ENCODE results near the gene GPC1. TPM values are rescaled to one million over a fixed set of nuclear protein-coding genes. Genes with fewer than 3 reads are reported as not detected.

GPC1 gene
- polyA plus RNA-seq, 6 donors from 2014 or later = 0.12 to 0.47 (median 0.36) TPM; not detected in 1

DNA sequence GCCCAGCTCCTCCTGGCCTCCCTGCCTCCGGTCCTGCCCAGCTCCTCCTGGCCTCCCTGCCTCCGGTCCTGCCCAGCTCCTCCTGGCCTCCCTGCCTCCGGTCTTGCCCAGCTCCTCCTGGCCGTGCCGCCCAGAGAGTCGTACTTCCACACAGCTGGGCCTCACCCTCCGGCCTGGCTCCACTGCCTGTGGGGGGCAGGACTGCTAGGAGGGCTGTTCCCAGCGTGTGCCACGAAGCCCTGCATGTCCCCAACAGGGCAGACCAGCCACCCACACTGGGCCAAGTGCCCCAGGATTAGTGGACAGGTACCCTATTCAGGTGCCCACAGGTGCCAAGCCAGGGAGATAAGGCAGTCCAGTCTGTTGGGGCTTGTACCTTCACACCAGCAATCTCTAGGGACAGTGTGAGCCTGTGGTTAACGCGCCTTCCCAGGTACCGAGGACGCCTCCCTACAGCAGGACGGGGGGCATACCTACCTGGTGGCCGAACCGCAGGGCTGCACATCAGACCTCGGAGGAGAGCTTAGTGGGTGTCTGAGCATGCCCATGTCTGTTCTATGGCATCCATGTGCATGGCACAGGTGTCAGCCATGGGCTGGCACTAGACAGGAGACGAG lies 5.3 kb downstream of the GPC1 start:
- DNase-seq = no peak
- H3K36me3 Mint-ChIP-seq = no peaks in the 10 kb centered on the region

DNA sequence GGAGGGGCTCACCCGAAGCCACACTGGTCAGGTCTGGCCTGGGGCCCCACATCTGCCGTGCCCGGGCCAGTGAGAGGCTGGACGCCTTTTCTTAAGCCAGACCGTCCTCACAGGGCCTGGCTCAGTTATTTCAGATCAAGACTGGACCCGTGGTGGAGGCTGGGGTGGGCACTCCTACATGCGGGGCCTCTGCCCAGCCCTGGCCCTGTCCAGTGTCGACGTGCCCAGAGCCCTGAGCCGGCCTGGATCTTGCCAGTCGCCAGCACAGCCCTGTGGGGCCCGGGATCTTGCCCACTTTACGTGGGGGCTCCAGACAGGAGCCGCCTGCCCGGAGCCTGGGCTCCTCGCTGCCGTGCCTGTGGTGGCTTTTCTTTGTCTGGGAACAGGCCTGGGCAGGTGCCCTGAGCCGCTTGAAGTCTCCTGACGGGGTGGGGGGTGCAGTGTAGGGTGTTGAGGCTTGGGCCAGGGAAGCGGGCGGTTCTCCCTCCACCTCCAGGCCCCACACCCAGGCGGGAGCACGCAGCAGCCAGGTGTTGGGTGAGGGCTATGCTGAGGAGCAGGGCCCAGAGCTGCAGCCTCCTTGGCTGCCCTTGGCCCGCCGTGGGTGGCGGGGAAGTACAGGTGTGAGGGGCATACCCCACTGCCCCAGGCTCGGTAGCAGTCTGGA lies 6.0 kb downstream of the GPC1 start:
- DNase-seq = no peak

More for the DNA sequence above, 5.3 kb downstream of the GPC1 start:
- Mint-ChIP-seq H3K27ac (no peak overlapping the region), H3K9me3 (no peaks in the 10 kb centered on the region), H3K27me3 (peaks cover 0 to 38% (median 20%) of the 10 kb centered on the region in 3 donors), H3K4me1 (peaks cover 12 to 20% (median 13%) of the 10 kb centered on the region in 3 donors), H3K4me3 (no peak overlapping the region)
- ATAC-seq (ENCODE audit: low read depth in 2 of 2) = no peak

DNA sequence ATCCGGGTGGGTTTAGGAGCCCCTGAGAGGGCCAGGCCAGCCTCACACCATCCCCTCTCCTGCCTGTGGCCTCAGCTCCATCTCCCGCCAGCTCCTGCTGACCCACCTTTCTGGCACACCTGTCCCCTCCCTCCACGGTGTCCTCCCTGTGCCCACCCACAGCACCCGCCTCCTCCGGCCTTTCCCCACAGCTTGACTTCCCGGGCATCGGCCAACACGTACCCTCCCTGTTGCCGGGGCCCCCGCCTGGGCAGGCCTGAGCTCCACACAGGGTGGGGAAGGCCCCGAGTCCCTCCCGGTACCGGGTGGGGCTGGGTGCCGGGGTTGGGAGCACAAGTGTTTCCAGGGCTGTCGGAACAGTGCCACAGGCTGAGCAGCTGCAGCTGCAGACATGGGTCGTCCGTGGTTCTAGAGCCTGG lies 6.5 kb downstream of the GPC1 start:
- H3K27ac Mint-ChIP-seq = no peak overlapping the region
- peaks cover 10 to 16% (median 12%) of the 10 kb centered on the region in 3 donors for H3K4me1 Mint-ChIP-seq
- no peak for ATAC-seq (ENCODE audit: low read depth in 2 of 2)
- no peaks in the 10 kb centered on the region for H3K36me3 Mint-ChIP-seq
- H3K4me3 Mint-ChIP-seq = no peak overlapping the region
- no peak for DNase-seq
- H3K27me3 Mint-ChIP-seq = peaks cover 0 to 42% (median 23%) of the 10 kb centered on the region in 3 donors
- no peaks in the 10 kb centered on the region for H3K9me3 Mint-ChIP-seq

More for the DNA sequence above, 6.0 kb downstream of the GPC1 start:
- H3K4me1 Mint-ChIP-seq = peaks cover 12 to 20% (median 13%) of the 10 kb centered on the region in 3 donors
- no peaks in the 10 kb centered on the region for H3K36me3 Mint-ChIP-seq
- H3K9me3 Mint-ChIP-seq = no peaks in the 10 kb centered on the region
- no peak overlapping the region for H3K27ac Mint-ChIP-seq
- no peak for ATAC-seq (ENCODE audit: low read depth in 2 of 2)
- H3K4me3 Mint-ChIP-seq = no peak overlapping the region
- H3K27me3 Mint-ChIP-seq = peaks cover 0 to 39% (median 20%) of the 10 kb centered on the region in 3 donors

DNA sequence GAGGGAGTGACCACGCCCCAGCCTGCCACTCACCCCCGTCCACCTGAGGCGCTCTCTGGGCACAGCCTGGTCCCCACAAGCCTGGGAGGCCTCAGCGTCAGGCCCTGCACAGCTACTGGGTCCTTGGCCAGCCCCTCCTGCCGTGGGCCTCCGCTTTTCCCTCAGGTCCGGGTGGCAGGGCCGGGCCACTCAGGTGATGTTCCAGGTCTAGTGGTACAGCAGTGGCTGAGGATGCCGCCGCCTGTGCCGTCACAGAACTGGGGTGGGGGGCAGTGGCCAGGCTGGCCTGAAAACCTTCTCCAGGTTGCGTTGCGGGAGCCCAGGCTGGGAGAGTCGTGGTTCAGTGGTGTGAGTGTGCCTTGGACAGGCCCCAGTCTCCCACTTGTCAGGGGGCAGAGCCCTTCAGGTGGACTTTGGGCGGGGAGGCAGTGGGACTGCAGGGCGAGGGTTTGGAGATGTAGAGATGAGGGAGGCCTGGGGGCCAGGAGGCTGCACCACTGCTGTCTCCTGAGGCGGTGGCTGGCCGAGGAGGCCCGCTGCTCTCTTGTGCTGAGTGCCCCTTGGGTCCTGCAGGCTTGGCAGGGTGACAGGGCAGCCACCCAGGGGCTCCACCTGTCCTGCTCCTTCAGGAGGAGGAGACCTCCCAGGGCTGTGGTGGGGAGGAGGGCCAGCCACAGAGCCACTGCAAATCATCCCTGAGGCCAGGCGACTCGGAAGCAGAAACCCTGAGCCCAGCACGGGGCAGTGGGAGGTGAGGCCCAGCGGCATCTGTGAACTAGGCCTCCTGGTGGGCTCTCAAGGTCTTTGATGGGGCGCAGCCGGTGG lies 7.6 kb downstream of the GPC1 start:
- Mint-ChIP-seq H3K27me3 (peaks cover 0 to 42% (median 23%) of the 10 kb centered on the region in 3 donors), H3K9me3 (no peaks in the 10 kb centered on the region), H3K4me3 (no peak overlapping the region), H3K36me3 (no peaks in the 10 kb centered on the region), H3K4me1 (peaks cover 2 to 8% (median 5%) of the 10 kb centered on the region in 3 donors), H3K27ac (peak overlapping the region in 1 of 6 donors; percentile 52)
- ATAC-seq (ENCODE audit: low read depth in 2 of 2) (no peak), DNase-seq (no peak)

DNA sequence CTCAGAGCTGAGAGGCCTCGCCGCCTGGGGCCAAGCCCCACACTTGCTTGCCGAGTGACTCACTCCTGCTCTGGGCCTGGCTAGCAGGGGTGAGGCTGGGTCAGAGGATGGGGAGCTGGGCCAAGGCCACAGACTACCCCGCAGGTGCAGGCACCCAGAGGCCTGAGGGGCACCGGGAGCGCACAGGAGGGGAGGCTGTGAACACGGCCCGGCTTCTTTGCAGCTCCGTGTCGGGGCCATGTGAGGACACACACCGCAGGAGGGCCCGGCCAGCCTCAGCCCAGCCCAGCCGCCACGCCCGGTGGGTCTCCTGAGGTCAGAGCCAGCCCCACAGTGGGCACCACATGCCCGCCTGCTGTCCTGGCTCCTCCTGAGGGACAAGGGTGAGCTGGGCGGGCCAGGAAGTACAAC lies 8.4 kb downstream of the GPC1 start:
- Mint-ChIP-seq H3K4me1 (peaks cover 0 to 5% (median 0%) of the 10 kb centered on the region in 3 donors), H3K27me3 (peaks cover 0 to 42% (median 17%) of the 10 kb centered on the region in 3 donors), H3K4me3 (no peak overlapping the region), H3K36me3 (no peaks in the 10 kb centered on the region), H3K27ac (no peak overlapping the region), H3K9me3 (no peaks in the 10 kb centered on the region)
- ATAC-seq (ENCODE audit: low read depth in 2 of 2) = no peak
- DNase-seq = no peak

DNA sequence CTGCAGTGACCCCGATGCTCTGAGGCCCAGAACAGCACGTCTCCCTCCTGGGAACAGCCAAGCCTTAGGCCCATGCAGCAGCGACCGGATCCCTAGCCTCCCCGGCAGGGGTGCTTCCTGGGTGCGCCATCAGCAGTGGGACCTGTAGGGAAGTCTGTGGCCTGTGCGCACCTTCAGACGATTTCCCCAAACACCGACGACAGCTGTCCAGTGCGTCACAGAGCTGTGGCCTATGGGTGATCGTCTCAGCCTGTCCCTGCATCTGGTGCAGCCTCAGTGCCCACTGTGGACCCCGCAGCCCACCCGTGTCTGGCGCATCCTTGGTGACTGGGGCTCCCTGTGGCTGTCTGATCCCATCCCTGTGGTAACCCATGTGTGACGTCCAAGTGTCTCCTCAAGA lies 9.0 kb downstream of the GPC1 start:
- ATAC-seq (ENCODE audit: low read depth in 2 of 2) (no peak), DNase-seq (no peak)
- Mint-ChIP-seq H3K9me3 (no peaks in the 10 kb centered on the region), H3K4me1 (peaks cover 0 to 5% (median 0%) of the 10 kb centered on the region in 3 donors), H3K36me3 (no peaks in the 10 kb centered on the region), H3K27me3 (peaks cover 3 to 45% (median 19%) of the 10 kb centered on the region in 3 donors), H3K27ac (no peak overlapping the region), H3K4me3 (no peak overlapping the region)

DNA sequence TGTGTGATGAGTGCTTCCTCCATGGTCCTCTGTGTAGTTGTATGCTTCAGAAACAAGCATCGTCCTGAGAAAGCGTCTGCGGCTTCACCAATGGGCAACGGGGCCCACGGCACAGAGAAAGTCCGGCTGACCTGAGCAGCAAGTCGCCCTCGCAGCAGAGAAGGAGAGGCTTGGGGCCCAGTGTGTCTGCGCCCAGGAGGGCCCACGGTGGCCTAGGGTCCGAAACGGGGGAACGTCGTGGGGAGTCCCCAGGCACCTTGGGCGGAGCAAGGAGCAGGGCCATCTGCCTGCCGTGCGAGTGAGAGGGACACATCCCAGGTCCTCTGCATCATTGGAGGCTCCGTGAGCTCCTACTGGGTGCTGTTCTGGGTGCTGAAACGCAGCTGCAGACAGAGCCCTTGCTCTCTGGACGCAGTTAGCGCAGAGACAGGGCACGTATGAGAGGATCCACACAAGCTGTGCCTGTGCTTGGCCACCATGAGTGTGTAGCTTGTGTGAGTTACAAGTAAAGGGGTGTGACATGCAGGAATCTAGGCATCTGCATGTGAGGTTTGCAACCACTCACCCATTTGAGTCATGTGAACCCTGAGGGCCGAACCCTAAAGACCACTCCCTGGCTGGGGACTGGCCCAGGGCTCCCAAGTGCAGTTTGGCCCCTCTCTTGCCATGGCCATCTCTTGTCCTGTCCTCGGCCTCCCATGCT lies 10.6 kb downstream of the GPC1 start:
- peaks cover 8 to 56% (median 36%) of the 10 kb centered on the region in 3 donors for H3K27me3 Mint-ChIP-seq
- H3K27ac Mint-ChIP-seq = no peak overlapping the region
- DNase-seq (no peak), ATAC-seq (ENCODE audit: low read depth in 2 of 2) (no peak)
- H3K4me1 Mint-ChIP-seq = peaks cover 0 to 10% (median 8%) of the 10 kb centered on the region in 3 donors
- no peak overlapping the region for H3K4me3 Mint-ChIP-seq
- H3K9me3 Mint-ChIP-seq = no peaks in the 10 kb centered on the region
- no peaks in the 10 kb centered on the region for H3K36me3 Mint-ChIP-seq

DNA sequence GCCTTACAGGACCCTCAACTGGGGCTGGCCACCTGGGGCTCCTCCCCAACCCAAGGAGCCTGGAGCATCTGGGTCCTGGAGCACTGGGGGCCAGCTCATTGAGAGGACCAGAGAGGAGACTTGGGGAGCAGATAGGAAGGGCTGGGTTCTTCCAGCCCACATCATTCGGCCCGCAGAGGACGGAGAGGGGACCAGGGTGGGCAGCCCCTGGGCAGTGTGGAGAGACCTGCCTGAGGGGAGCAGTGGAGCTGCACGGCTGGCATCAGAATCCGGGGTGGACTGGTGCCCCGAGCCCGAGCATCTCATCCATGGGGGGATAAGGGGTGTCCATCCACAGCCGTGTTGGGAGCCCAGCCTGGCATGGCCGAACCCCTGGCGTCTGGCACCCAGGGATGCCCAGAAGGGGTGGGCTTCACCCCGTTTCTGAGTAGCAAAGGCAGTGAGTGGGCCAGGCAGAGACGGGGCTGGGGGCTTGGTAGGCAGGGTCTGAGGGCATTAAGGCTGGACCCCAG lies 11.3 kb downstream of the GPC1 start:
- DNase-seq (no peak), ATAC-seq (ENCODE audit: low read depth in 2 of 2) (no peak)
- peaks cover 8 to 61% (median 37%) of the 10 kb centered on the region in 3 donors for H3K27me3 Mint-ChIP-seq
- H3K9me3 Mint-ChIP-seq = no peaks in the 10 kb centered on the region
- H3K4me3 Mint-ChIP-seq = no peak overlapping the region
- peaks cover 2 to 10% (median 8%) of the 10 kb centered on the region in 3 donors for H3K4me1 Mint-ChIP-seq
- H3K36me3 Mint-ChIP-seq = no peaks in the 10 kb centered on the region
- peak overlapping the region in 1 of 6 donors; percentile 47 for H3K27ac Mint-ChIP-seq

DNA sequence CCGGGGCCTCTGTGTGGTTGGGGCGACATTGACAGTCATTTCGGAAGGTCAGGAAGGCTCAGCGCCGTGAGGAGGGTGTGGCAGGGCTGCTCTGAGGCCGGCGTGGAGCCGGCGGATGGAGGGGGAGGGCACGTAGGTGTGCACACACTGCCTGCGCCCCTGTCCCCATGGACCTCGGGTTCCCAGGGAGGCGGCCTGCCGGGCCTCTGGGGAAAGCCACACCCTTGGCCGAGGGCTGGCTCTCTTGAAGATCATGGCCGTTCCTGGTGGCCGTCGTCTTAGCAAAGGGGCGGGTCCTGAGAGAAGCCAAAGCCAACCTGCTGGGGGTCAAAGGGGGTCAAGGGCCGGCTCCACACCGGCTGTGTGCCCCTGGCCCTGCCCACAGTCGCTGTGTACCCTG lies 11.9 kb downstream of the GPC1 start:
- ATAC-seq (ENCODE audit: low read depth in 2 of 2) = no peak
- H3K36me3 Mint-ChIP-seq = no peaks in the 10 kb centered on the region
- peaks cover 7 to 15% (median 12%) of the 10 kb centered on the region in 3 donors for H3K4me1 Mint-ChIP-seq
- H3K9me3 Mint-ChIP-seq = no peaks in the 10 kb centered on the region
- H3K27me3 Mint-ChIP-seq = peaks cover 12 to 66% (median 42%) of the 10 kb centered on the region in 3 donors
- no peak overlapping the region for H3K4me3 Mint-ChIP-seq
- H3K27ac Mint-ChIP-seq = no peak overlapping the region
- no peak for DNase-seq

DNA sequence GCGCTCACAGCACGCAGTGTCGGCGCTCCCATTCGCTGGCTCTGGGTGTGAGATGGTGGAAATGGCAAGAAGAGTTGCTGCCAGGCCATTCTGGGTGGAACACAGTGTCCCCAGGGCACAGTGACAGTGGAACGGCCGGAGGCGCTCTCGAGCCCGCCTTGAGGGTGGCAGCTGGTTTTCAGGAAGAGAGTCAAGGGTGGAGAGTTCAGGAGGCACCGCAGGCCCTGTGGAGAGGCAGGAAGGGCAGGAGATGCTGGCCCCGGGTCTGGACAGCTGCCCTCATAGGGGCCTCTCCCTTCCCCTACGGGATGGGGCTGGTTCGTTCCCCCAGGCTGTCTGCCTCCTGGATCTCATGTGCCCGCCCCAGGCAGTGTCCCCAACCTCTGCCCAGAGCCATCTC lies 12.5 kb downstream of the GPC1 start:
- H3K27me3 Mint-ChIP-seq = peaks cover 12 to 66% (median 42%) of the 10 kb centered on the region in 3 donors
- H3K36me3 Mint-ChIP-seq = no peaks in the 10 kb centered on the region
- no peak overlapping the region for H3K4me3 Mint-ChIP-seq
- no peaks in the 10 kb centered on the region for H3K9me3 Mint-ChIP-seq
- DNase-seq (no peak), ATAC-seq (ENCODE audit: low read depth in 2 of 2) (no peak)
- peaks cover 7 to 15% (median 12%) of the 10 kb centered on the region in 3 donors for H3K4me1 Mint-ChIP-seq
- no peak overlapping the region for H3K27ac Mint-ChIP-seq

DNA sequence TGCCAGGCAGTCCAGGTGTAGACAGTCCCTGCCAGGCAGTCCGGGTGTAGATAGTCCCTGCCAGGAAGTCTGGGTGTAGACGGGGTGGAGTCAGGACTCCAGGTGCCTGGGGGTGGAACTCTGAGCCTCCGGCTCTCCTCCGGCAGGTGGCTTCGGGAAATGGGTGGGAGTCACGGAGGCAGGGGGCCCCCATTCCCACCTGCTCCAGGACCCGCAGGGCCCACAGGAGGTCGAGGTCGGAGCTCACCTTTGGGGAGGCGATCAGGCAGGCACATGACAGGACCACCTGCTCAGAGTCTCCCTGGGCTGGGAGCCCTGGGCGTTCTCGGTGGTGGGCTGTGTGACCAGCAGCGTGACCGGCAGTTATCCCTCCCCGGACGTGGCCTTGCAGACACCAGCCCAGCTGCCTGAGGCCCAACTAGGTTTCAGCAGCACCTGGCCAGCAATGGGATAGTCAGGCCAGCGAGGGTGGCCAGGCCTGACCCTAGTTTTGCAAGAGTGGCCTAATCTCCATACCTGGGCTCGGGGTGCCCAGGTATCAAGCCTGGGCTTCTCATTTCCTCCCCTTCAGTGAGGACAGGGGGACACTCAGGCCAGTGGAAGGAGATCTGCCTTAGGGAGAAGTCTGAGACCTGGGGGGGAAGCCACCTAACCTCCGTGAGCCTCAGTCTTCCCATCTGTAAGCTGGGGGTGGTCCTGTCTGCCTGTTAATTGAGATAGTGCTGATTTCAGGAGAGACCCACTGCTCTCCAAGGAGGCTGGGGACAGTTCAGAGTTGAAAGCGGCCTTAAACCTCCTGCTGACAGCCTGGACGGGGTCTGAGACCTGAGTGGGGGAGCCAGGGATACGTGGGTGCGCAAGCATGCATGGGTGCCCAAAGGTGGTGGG lies 13.2 kb downstream of the GPC1 start:
- H3K27me3 Mint-ChIP-seq = peaks cover 12 to 66% (median 42%) of the 10 kb centered on the region in 3 donors
- no peaks in the 10 kb centered on the region for H3K9me3 Mint-ChIP-seq
- no peak overlapping the region for H3K4me3 Mint-ChIP-seq
- DNase-seq (no peak), ATAC-seq (ENCODE audit: low read depth in 2 of 2) (no peak)
- H3K4me1 Mint-ChIP-seq = peaks cover 7 to 15% (median 12%) of the 10 kb centered on the region in 3 donors
- no peaks in the 10 kb centered on the region for H3K36me3 Mint-ChIP-seq
- no peak overlapping the region for H3K27ac Mint-ChIP-seq
